ENCODE data around the gene KCNF1. TPM values are rescaled to one million over a fixed set of nuclear protein-coding genes. Genes with fewer than 3 reads are reported as not detected.

KCNF1 gene
- total RNA-seq, 1 experiment from 2014 or later = 3.2 TPM

DNA sequence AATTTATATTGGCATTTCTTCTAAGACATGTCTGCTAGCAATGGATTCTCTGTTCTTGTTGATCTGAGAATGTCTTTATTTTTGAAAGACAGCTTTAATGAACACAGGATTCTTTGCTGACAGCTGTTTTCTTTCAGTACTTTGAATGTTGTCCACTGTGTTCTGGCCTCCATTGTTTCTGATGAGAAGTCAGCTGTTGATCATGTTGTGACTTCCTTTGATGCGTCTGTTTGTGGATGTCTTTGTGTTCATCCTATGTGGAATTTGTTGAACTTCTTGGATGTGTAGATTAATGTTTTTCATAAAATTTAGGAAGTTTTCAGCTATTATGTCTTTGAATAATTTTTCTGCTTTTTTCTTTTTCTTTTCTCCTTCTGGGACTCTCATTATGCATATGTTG is 39.8 kb upstream of the KCNF1 start:
- WGBS (ENCODE audit: extremely low coverage, insufficient read length, low lambda C conversion rate) = no CpG with 5 or more reads among the region's 1 CpG
- peaks cover 4 to 6% (median 4%) of the 10 kb centered on the region in 3 experiments; a peak in 5 of 7 replicates for H3K36me3 Mint-ChIP-seq (ENCODE audit: insufficient read depth in 1 of 3, low read depth in 3 of 3)

More for the DNA sequence above, 39.8 kb upstream of the KCNF1 start:
- H4K20me1 ChIP-seq (ENCODE audit: control insufficient read depth, insufficient read depth, insufficient read length) = no peaks in the 10 kb centered on the region
- H4K91ac ChIP-seq (ENCODE audit: insufficient read length, low read depth, low read length) = no peak overlapping the region
- no peak overlapping the region for H3K27ac ChIP-seq (ENCODE audit: insufficient read length, low read depth, low read length)
- no peak for TF ChIP-seq CTCF (conservative IDR thresholded peaks at IDR 0.05)
- H2BK20ac ChIP-seq (ENCODE audit: low read depth, low read length, poor library complexity, severe bottlenecking) = no peak overlapping the region
- no peaks in the 10 kb centered on the region for H3K23me2 ChIP-seq (ENCODE audit: insufficient read length, low read depth, low read length, poor library complexity, severe bottlenecking)
- H2BK12ac ChIP-seq (ENCODE audit: insufficient read length, low read depth, low read length) = no peak overlapping the region
- DNase-seq = no peak
- H3K4me2 ChIP-seq (ENCODE audit: insufficient read depth, insufficient read length, low read length) = no peak overlapping the region
- Mint-ChIP-seq H3K4me1 (no peaks in the 10 kb centered on the region), H3K27ac (no peak overlapping the region), H3K27me3 (ENCODE audit: low read depth) (peaks cover 2% of the 10 kb centered on the region), H3K4me3 (no peak overlapping the region), H3K9me3 (peaks cover 7 to 15% of the 10 kb centered on the region in 2 experiments)
- H3K79me2 ChIP-seq (ENCODE audit: insufficient read depth, low read length) = no peaks in the 10 kb centered on the region
- H4K8ac ChIP-seq (replicated peaks; ENCODE audit: insufficient read length, low read depth, low read length) = no peak overlapping the region
- no peak overlapping the region for H3K14ac ChIP-seq (ENCODE audit: insufficient read depth, low read length)
- no peak overlapping the region for H2BK5ac ChIP-seq (ENCODE audit: insufficient read length, low read length)
- no peak overlapping the region for H2AK5ac ChIP-seq (ENCODE audit: insufficient read length, low read length)
- no peak overlapping the region for H3T11ph ChIP-seq (ENCODE audit: low read length)
- no peak overlapping the region for H3K4ac ChIP-seq (ENCODE audit: low read depth, low read length)
- H3K79me1 ChIP-seq (ENCODE audit: insufficient read depth, low read depth, low read length, poor library complexity, severe bottlenecking) = no peaks in the 10 kb centered on the region
- no peak overlapping the region for H2BK15ac ChIP-seq (ENCODE audit: low read depth, low read length)
- H3K9ac ChIP-seq (ENCODE audit: extremely low read depth, insufficient read length, low read length) = no peak overlapping the region
- H3K56ac ChIP-seq (ENCODE audit: insufficient read length, low read depth, low read length) = no peak overlapping the region
- no peak overlapping the region for H3K18ac ChIP-seq (ENCODE audit: insufficient read length, low read depth, low read length)
- H3K23ac ChIP-seq (ENCODE audit: insufficient read length, low read depth, low read length) = no peak overlapping the region
- no peak overlapping the region for H2AFZ ChIP-seq (ENCODE audit: low read length)
- no peaks in the 10 kb centered on the region for H3K9me3 ChIP-seq (ENCODE audit: control insufficient read depth, low read depth, low read length)
- H3K4me1 ChIP-seq (ENCODE audit: insufficient read depth, low read length) = no peaks in the 10 kb centered on the region
- H3K27me3 ChIP-seq (ENCODE audit: insufficient read depth, low read length) = no peaks in the 10 kb centered on the region
- H2BK120ac ChIP-seq (ENCODE audit: low read depth, low read length, poor library complexity, severe bottlenecking) = no peak overlapping the region
- H4K5ac ChIP-seq (ENCODE audit: insufficient read length, low read depth, low read length) = no peak overlapping the region

Data from H9 (cell line).